Upper lobe of left lung (tissue), 4 donors: ENCODE results near the gene MITF.
"Not testable (repeated sequence)": the region's sequence is repeated elsewhere in the genome, so short reads cannot be mapped to it uniquely, and the experiment has no call there.

Experiments used
- POLR2AphosphoS5 ChIP-seq, 2 donors: sonication (generic); formaldehyde crosslinking; IDR thresholded peaks; one replicate each; pipeline ENCODE4 v1.5.1; 2017; ENCODE audit warnings: antibody characterized with exemption in 2 of 2
- TF ChIP-seq, protein P1 (sequence below), 6 experiments: fragments of 450-650 bp in 4 of 6; fragments of 200-600 bp in 2 of 6; sonication (generic) in 2 of 6; IDR thresholded peaks; one replicate each; pipeline ENCODE4 v1.5.1; 2016 to 2019; ENCODE audit warnings: antibody characterized with exemption in 6 of 6

DNA sequence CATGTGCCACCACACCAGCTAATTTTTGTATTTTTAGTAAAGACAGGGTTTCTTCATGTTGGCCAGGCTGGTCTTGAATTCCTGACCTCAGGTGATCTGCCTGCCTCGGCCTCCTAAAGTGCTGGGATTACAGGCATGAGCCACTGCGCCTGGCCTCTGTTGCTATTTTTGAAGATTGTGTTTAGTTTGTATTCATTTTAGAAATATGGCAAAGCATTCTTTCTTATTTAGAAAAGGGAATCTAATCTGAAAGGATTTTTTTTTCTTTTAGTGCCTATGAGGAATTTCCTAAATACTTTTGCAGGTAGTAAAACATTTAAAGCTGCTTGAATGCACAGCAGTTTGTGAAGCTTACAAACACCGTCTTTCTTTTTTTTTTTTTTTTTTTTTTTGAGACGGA is 56.9 kb downstream of the MITF start:
- TF ChIP-seq, protein P1, sequence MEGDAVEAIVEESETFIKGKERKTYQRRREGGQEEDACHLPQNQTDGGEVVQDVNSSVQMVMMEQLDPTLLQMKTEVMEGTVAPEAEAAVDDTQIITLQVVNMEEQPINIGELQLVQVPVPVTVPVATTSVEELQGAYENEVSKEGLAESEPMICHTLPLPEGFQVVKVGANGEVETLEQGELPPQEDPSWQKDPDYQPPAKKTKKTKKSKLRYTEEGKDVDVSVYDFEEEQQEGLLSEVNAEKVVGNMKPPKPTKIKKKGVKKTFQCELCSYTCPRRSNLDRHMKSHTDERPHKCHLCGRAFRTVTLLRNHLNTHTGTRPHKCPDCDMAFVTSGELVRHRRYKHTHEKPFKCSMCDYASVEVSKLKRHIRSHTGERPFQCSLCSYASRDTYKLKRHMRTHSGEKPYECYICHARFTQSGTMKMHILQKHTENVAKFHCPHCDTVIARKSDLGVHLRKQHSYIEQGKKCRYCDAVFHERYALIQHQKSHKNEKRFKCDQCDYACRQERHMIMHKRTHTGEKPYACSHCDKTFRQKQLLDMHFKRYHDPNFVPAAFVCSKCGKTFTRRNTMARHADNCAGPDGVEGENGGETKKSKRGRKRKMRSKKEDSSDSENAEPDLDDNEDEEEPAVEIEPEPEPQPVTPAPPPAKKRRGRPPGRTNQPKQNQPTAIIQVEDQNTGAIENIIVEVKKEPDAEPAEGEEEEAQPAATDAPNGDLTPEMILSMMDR (IDR thresholded peaks at IDR 0.05), result not testable (repeated sequence)
- TF ChIP-seq POLR2AphosphoS5 (IDR thresholded peaks at IDR 0.05), result not testable (repeated sequence)
